SK-N-SH (cell line): ENCODE data around the gene BBS9.

Experiments
- EZH2phosphoT487 ChIP-seq: fragments of 200-600 bp; sonication (generic); IDR thresholded peaks from 2 replicates; pipeline ENCODE4 v1.6.1; 2017; ENCODE audit warnings: low read depth, mixed run types, mild to moderate bottlenecking, antibody characterized with exemption, moderate library complexity, borderline replicate concordance
- FOXM1 ChIP-seq: IDR thresholded peaks from 2 replicates; pipeline ENCODE4 v1.4.0; 2012; ENCODE audit warnings: low read depth, mild to moderate bottlenecking
- GABPA ChIP-seq: IDR thresholded peaks from 2 replicates; pipeline ENCODE4 v1.4.0; 2012; ENCODE audit warnings: low read depth, mild to moderate bottlenecking
- POLR2AphosphoS5 ChIP-seq: IDR thresholded peaks from 2 replicates; pipeline ENCODE4 v1.6.1; 2012; ENCODE audit warnings: low read depth, low read length
- YY1 ChIP-seq: IDR thresholded peaks from 2 replicates; pipeline ENCODE4 v1.4.0; 2012; ENCODE audit warnings: low read depth, mild to moderate bottlenecking
- TF ChIP-seq, protein P1 (sequence below): fragments of 200-600 bp; sonication (generic); IDR thresholded peaks from 2 replicates; pipeline ENCODE4 v1.6.1; 2017; ENCODE audit warnings: antibody characterized with exemption, mild to moderate bottlenecking, moderate library complexity
- TF ChIP-seq, protein P2 (sequence below): fragments of 150-350 bp; IDR thresholded peaks from 2 replicates; pipeline ENCODE4 v1.6.1; 2017; ENCODE audit warnings: antibody characterized with exemption, low read length, low read depth, borderline replicate concordance
- TF ChIP-seq, protein P3 (sequence below): IDR thresholded peaks from 2 replicates; pipeline ENCODE4 v1.4.0; 2012; ENCODE audit warnings: low read depth, borderline replicate concordance
- TF ChIP-seq, protein P4 (sequence below): IDR thresholded peaks from 2 replicates; pipeline ENCODE4 v1.6.1; 2012; ENCODE audit warnings: mild to moderate bottlenecking, low read depth, low read length, moderate library complexity

DNA sequence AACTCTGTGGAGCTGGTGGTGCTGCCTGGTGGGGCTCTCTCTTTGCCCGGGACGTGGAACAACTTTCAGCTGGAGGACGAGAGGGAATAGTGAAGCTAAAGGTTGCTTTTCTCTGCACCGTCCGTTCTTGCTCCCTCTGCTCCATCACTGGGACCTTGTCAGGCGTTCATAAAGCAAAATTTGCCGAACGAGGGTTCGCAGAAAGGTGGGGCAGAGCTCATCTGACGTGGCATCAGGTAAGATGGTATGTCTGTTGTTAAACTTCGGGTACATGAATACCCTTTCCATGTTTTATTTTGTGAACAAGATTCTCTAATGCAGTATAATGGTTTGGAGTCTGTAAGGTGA, 416 bp downstream of the BBS9 start:
- no peak for TF ChIP-seq FOXM1
- TF ChIP-seq, protein P1, sequence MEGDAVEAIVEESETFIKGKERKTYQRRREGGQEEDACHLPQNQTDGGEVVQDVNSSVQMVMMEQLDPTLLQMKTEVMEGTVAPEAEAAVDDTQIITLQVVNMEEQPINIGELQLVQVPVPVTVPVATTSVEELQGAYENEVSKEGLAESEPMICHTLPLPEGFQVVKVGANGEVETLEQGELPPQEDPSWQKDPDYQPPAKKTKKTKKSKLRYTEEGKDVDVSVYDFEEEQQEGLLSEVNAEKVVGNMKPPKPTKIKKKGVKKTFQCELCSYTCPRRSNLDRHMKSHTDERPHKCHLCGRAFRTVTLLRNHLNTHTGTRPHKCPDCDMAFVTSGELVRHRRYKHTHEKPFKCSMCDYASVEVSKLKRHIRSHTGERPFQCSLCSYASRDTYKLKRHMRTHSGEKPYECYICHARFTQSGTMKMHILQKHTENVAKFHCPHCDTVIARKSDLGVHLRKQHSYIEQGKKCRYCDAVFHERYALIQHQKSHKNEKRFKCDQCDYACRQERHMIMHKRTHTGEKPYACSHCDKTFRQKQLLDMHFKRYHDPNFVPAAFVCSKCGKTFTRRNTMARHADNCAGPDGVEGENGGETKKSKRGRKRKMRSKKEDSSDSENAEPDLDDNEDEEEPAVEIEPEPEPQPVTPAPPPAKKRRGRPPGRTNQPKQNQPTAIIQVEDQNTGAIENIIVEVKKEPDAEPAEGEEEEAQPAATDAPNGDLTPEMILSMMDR = no peak
- TF ChIP-seq POLR2AphosphoS5 = no peak
- no peak for TF ChIP-seq EZH2phosphoT487
- TF ChIP-seq, protein P2, sequence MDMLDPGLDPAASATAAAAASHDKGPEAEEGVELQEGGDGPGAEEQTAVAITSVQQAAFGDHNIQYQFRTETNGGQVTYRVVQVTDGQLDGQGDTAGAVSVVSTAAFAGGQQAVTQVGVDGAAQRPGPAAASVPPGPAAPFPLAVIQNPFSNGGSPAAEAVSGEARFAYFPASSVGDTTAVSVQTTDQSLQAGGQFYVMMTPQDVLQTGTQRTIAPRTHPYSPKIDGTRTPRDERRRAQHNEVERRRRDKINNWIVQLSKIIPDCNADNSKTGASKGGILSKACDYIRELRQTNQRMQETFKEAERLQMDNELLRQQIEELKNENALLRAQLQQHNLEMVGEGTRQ = no peak
- no peak for TF ChIP-seq GABPA
- no peak for TF ChIP-seq YY1
- TF ChIP-seq, protein P3, sequence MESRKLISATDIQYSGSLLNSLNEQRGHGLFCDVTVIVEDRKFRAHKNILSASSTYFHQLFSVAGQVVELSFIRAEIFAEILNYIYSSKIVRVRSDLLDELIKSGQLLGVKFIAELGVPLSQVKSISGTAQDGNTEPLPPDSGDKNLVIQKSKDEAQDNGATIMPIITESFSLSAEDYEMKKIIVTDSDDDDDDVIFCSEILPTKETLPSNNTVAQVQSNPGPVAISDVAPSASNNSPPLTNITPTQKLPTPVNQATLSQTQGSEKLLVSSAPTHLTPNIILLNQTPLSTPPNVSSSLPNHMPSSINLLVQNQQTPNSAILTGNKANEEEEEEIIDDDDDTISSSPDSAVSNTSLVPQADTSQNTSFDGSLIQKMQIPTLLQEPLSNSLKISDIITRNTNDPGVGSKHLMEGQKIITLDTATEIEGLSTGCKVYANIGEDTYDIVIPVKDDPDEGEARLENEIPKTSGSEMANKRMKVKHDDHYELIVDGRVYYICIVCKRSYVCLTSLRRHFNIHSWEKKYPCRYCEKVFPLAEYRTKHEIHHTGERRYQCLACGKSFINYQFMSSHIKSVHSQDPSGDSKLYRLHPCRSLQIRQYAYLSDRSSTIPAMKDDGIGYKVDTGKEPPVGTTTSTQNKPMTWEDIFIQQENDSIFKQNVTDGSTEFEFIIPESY = no peak
- TF ChIP-seq, protein P4, sequence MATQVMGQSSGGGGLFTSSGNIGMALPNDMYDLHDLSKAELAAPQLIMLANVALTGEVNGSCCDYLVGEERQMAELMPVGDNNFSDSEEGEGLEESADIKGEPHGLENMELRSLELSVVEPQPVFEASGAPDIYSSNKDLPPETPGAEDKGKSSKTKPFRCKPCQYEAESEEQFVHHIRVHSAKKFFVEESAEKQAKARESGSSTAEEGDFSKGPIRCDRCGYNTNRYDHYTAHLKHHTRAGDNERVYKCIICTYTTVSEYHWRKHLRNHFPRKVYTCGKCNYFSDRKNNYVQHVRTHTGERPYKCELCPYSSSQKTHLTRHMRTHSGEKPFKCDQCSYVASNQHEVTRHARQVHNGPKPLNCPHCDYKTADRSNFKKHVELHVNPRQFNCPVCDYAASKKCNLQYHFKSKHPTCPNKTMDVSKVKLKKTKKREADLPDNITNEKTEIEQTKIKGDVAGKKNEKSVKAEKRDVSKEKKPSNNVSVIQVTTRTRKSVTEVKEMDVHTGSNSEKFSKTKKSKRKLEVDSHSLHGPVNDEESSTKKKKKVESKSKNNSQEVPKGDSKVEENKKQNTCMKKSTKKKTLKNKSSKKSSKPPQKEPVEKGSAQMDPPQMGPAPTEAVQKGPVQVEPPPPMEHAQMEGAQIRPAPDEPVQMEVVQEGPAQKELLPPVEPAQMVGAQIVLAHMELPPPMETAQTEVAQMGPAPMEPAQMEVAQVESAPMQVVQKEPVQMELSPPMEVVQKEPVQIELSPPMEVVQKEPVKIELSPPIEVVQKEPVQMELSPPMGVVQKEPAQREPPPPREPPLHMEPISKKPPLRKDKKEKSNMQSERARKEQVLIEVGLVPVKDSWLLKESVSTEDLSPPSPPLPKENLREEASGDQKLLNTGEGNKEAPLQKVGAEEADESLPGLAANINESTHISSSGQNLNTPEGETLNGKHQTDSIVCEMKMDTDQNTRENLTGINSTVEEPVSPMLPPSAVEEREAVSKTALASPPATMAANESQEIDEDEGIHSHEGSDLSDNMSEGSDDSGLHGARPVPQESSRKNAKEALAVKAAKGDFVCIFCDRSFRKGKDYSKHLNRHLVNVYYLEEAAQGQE = no peak
